Measurements from ENCODE around the gene CDH12. TPM values are rescaled to one million over a fixed set of nuclear protein-coding genes. Genes with fewer than 3 reads are reported as not detected.
A peak's percentile ranks its signal among the peaks of the same experiment; 100 is the strongest.

Gene CDH12
- total RNA-seq, 1 experiment from 2014 or later = not detected

DNA sequence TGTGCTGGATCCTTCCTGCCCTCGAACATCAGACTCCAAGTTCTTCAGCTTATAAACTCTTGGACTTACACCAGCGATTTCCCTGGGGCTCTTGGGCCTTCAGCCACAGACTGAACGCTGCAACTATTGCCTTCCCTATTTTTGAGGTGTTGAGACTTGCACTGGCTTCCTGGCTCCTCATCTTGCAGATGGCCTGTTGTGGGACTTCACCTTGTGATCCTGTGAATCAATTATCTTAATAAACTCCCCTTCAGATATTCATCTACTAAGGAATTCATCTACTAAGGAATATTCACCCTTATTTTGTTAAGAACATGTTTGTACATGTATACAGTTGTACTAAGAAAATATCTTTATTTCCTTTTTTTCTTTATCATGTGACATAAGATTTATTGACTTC, 1079.7 kb downstream of the CDH12 start:
- WGBS (ENCODE audit: extremely low coverage, insufficient read length, low lambda C conversion rate) = no CpG with 5 or more reads among the region's 3 CpGs
- Mint-ChIP-seq H3K27ac (peak overlapping the region in 1 of 3 experiments; percentile 31; a peak in 1 of 7 replicates), H3K4me3 (no peak overlapping the region), H3K4me1 (peaks cover 0 to 2% of the 10 kb centered on the region in 2 experiments; a peak in 1 of 4 replicates), H3K36me3 (ENCODE audit: insufficient read depth in 1 of 3, low read depth in 3 of 3) (no peaks in the 10 kb centered on the region), H3K9me3 (no peaks in the 10 kb centered on the region), H3K27me3 (ENCODE audit: low read depth) (no peaks in the 10 kb centered on the region)
- no peak overlapping the region for H3K18ac ChIP-seq (ENCODE audit: insufficient read length, low read depth, low read length)
- H3K27ac ChIP-seq (ENCODE audit: insufficient read length, low read depth, low read length) = no peak overlapping the region
- H4K5ac ChIP-seq (ENCODE audit: insufficient read length, low read depth, low read length) = no peak overlapping the region
- H2BK120ac ChIP-seq (ENCODE audit: low read depth, low read length, poor library complexity, severe bottlenecking) = no peak overlapping the region
- no peak overlapping the region for H3K14ac ChIP-seq (ENCODE audit: insufficient read depth, low read length)
- no peaks in the 10 kb centered on the region for H3K9me3 ChIP-seq (ENCODE audit: control insufficient read depth, low read depth, low read length)
- no peak overlapping the region for H2BK12ac ChIP-seq (ENCODE audit: insufficient read length, low read depth, low read length)
- H3K56ac ChIP-seq (ENCODE audit: insufficient read length, low read depth, low read length) = no peak overlapping the region
- no peak overlapping the region for H2AFZ ChIP-seq (ENCODE audit: low read length)
- no peak overlapping the region for H2BK5ac ChIP-seq (ENCODE audit: insufficient read length, low read length)
- H2AK5ac ChIP-seq (ENCODE audit: insufficient read length, low read length) = no peak overlapping the region
- H3K9ac ChIP-seq (ENCODE audit: extremely low read depth, insufficient read length, low read length) = no peak overlapping the region
- no peaks in the 10 kb centered on the region for H3K23me2 ChIP-seq (ENCODE audit: insufficient read length, low read depth, low read length, poor library complexity, severe bottlenecking)
- no peak overlapping the region for H3T11ph ChIP-seq (ENCODE audit: low read length)
- TF ChIP-seq, protein P1, sequence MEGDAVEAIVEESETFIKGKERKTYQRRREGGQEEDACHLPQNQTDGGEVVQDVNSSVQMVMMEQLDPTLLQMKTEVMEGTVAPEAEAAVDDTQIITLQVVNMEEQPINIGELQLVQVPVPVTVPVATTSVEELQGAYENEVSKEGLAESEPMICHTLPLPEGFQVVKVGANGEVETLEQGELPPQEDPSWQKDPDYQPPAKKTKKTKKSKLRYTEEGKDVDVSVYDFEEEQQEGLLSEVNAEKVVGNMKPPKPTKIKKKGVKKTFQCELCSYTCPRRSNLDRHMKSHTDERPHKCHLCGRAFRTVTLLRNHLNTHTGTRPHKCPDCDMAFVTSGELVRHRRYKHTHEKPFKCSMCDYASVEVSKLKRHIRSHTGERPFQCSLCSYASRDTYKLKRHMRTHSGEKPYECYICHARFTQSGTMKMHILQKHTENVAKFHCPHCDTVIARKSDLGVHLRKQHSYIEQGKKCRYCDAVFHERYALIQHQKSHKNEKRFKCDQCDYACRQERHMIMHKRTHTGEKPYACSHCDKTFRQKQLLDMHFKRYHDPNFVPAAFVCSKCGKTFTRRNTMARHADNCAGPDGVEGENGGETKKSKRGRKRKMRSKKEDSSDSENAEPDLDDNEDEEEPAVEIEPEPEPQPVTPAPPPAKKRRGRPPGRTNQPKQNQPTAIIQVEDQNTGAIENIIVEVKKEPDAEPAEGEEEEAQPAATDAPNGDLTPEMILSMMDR (conservative IDR thresholded peaks at IDR 0.05) = no peak
- H3K79me1 ChIP-seq (ENCODE audit: insufficient read depth, low read depth, low read length, poor library complexity, severe bottlenecking) = no peaks in the 10 kb centered on the region
- H3K4me1 ChIP-seq (ENCODE audit: insufficient read depth, low read length) = no peaks in the 10 kb centered on the region
- H3K4me2 ChIP-seq (ENCODE audit: insufficient read depth, insufficient read length, low read length) = no peak overlapping the region
- no peak overlapping the region for H3K4ac ChIP-seq (ENCODE audit: low read depth, low read length)
- H3K23ac ChIP-seq (ENCODE audit: insufficient read length, low read depth, low read length) = no peak overlapping the region
- no peaks in the 10 kb centered on the region for H3K27me3 ChIP-seq (ENCODE audit: insufficient read depth, low read length)
- no peaks in the 10 kb centered on the region for H3K79me2 ChIP-seq (ENCODE audit: insufficient read depth, low read length)
- no peak overlapping the region for H4K8ac ChIP-seq (replicated peaks; ENCODE audit: insufficient read length, low read depth, low read length)
- H2BK20ac ChIP-seq (ENCODE audit: low read depth, low read length, poor library complexity, severe bottlenecking) = no peak overlapping the region
- DNase-seq = no peak
- no peaks in the 10 kb centered on the region for H4K20me1 ChIP-seq (ENCODE audit: control insufficient read depth, insufficient read depth, insufficient read length)
- H4K91ac ChIP-seq (ENCODE audit: insufficient read length, low read depth, low read length) = no peak overlapping the region
- H2BK15ac ChIP-seq (ENCODE audit: low read depth, low read length) = no peak overlapping the region
